ENCODE results near the gene GPR87. TPM values are rescaled to one million over a fixed set of nuclear protein-coding genes. Genes with fewer than 3 reads are reported as not detected.
A peak's percentile ranks its signal among the peaks of the same experiment; 100 is the strongest.

GPR87 gene
- total RNA-seq, 2 donors from 2014 or later = not detected

DNA sequence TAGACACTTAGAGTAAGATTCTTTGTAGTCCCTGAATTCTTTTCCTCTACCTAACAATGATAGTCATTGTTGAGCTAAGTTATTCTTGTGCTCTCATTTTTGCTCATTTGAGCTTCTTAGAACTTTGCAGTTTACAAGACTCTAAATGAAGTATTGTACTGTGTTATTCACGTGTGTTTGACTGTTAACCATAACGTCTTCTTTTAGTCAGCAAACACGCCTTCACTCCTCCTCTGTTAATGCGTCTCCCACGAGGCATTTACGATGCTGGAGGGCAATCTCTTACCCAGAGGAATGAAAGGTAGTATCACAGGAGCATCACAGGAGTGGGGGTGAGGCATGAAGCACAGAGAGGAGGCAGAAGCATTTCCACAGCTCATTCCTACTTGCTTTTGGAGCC is 23.5 kb downstream of the GPR87 start:
- Histone ChIP-seq H3K27me3 (no peaks in the 10 kb centered on the region), H3K4me3 (no peak overlapping the region), H3K9me3 (no peaks in the 10 kb centered on the region), H3K27ac (no peak overlapping the region), H3K4me1 (no peaks in the 10 kb centered on the region), H3K36me3 (replicated peaks in 1 of 2; ENCODE audit: insufficient read depth in 1 of 2, low read depth in 2 of 2) (no peaks in the 10 kb centered on the region)
- intact Hi-C loops (cut with DNase I) = no loop called here
- 63 to 69% methylated on average over 6 of the region's 6 CpGs for WGBS, 2 donors
- no peak for DNase-seq
- ATAC-seq = no peak
- TF ChIP-seq POLR2A (IDR thresholded peaks at IDR 0.05) = no peak
- TF ChIP-seq, protein P1, sequence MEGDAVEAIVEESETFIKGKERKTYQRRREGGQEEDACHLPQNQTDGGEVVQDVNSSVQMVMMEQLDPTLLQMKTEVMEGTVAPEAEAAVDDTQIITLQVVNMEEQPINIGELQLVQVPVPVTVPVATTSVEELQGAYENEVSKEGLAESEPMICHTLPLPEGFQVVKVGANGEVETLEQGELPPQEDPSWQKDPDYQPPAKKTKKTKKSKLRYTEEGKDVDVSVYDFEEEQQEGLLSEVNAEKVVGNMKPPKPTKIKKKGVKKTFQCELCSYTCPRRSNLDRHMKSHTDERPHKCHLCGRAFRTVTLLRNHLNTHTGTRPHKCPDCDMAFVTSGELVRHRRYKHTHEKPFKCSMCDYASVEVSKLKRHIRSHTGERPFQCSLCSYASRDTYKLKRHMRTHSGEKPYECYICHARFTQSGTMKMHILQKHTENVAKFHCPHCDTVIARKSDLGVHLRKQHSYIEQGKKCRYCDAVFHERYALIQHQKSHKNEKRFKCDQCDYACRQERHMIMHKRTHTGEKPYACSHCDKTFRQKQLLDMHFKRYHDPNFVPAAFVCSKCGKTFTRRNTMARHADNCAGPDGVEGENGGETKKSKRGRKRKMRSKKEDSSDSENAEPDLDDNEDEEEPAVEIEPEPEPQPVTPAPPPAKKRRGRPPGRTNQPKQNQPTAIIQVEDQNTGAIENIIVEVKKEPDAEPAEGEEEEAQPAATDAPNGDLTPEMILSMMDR (IDR thresholded peaks at IDR 0.05) = no peak

DNA sequence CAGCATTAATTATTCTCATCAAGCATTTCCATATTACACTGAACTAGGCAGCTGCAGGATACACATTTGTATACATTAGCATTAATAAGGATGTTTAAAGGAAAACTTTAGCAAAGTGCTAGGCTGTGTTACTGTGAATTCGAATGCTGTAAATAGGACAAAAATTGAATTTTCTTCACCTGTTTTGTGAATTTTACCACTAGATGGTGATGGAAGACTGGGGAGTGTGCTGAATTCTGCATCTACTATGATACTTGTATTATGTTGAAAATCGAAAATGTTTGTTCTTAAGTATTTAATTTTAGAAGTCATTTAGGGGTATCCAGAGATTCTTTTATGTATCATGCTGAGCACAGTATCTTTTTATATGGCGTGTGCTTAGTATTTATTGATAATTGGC is 25.9 kb downstream of the GPR87 start:
- DNase-seq (no peak), ATAC-seq (no peak)
- no peaks in the 10 kb centered on the region for H3K4me1 ChIP-seq
- no peak for TF ChIP-seq POLR2A (IDR thresholded peaks at IDR 0.05)
- TF ChIP-seq, protein P1 (IDR thresholded peaks at IDR 0.05) = peak in 3 of 7 experiments; percentile 21 to 37 (median 26)
- no peaks in the 10 kb centered on the region for H3K9me3 ChIP-seq
- intact Hi-C loops (cut with DNase I) = no loop called here
- no peak overlapping the region for H3K4me3 ChIP-seq
- H3K27me3 ChIP-seq = no peaks in the 10 kb centered on the region
- 54 to 64% methylated on average over 3 of the region's 3 CpGs for WGBS, 2 donors
- no peaks in the 10 kb centered on the region for H3K36me3 ChIP-seq (replicated peaks in 1 of 2; ENCODE audit: insufficient read depth in 1 of 2, low read depth in 2 of 2)
- no peak overlapping the region for H3K27ac ChIP-seq

DNA sequence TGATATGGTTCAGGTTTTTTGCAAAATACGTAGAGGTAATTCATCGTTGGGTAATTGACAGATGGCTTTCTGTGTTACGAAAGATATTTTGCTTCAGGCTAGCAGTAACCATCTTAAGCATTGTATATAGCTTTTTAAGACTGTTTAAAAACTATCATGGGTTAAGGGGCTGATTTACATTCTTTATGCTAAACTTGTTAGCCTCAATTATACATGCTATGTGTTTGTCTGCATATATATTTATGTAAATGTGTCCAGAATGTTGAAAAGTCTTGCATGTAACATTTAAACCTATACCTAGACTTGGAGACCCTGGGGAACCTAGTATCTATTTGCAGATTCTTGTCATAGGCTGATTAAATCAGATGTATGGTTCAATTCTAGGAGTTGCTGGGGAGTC is 27.2 kb downstream of the GPR87 start:
- 12 to 41% methylated on average over 3 of the region's 3 CpGs for WGBS, 2 donors
- Histone ChIP-seq H3K27ac (no peak overlapping the region), H3K9me3 (no peaks in the 10 kb centered on the region), H3K27me3 (no peaks in the 10 kb centered on the region), H3K36me3 (replicated peaks in 1 of 2; ENCODE audit: insufficient read depth in 1 of 2, low read depth in 2 of 2) (no peaks in the 10 kb centered on the region), H3K4me1 (no peaks in the 10 kb centered on the region), H3K4me3 (no peak overlapping the region)
- DNase-seq (no peak), ATAC-seq (no peak)
- intact Hi-C loops (cut with DNase I) = loop anchor here (5.0 kb wide), 1 partner anchor 62 kb away; no protein-coding TSS in a partner anchor
- TF ChIP-seq, protein P1 (IDR thresholded peaks at IDR 0.05) = no peak
- no peak for TF ChIP-seq POLR2A (IDR thresholded peaks at IDR 0.05)

DNA sequence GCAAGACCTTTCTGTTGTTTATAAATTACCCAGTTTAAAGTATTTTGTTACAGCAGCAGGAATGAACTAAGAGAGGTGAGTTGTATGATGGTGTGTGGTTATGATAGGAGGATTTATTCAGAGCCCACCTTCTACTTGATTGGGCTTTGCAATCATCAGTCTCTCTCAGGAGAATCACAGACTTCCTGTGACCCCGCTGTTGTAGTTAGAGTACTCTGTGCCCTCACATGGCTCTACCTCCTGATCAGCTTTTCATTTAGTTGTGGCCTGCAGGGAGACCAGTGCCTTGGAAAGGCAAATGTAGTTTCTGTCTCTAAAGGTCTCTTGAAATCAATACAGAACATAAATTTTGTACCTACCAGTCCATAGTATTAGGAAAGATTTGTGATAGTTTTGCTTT is 30.7 kb downstream of the GPR87 start:
- ATAC-seq = no peak

More for the DNA sequence above, 30.7 kb downstream of the GPR87 start:
- no peak for DNase-seq
- Histone ChIP-seq H3K36me3 (replicated peaks in 1 of 2; ENCODE audit: insufficient read depth in 1 of 2, low read depth in 2 of 2) (no peaks in the 10 kb centered on the region), H3K4me3 (no peak overlapping the region), H3K27ac (no peak overlapping the region), H3K27me3 (no peaks in the 10 kb centered on the region), H3K4me1 (peaks cover 3% of the 10 kb centered on the region), H3K9me3 (no peaks in the 10 kb centered on the region)
- TF ChIP-seq, protein P1 (IDR thresholded peaks at IDR 0.05) = no peak
- TF ChIP-seq POLR2A (IDR thresholded peaks at IDR 0.05) = no peak
- intact Hi-C loops (cut with DNase I) = loop anchor here (5.0 kb wide), 1 partner anchor 59 kb away; no protein-coding TSS in a partner anchor
- WGBS, 2 donors = 75 to 81% methylated on average over 1 of the region's 1 CpG
